PC-9 (cell line): ENCODE results near the gene CDC37. TPM values are rescaled to one million over a fixed set of nuclear protein-coding genes. Genes with fewer than 3 reads are reported as not detected.

Source experiments
- BruUV-seq: library from RNA; stranded (reverse); fragments of 400-500 nt; replicated peaks from 2 replicates; lab custom pipeline; 2021; lab: Mats Ljungman, UMichigan
- CTCF ChIA-PET: fragments of 300-600 bp; sonication (Branson Sonifier 250); formaldehyde crosslinking; loops from one replicate; lab custom pipeline; 2022; ENCODE audit warnings: antibody characterized with exemption; lab: Charles Lee
- POLR2A ChIA-PET: fragments of 300-600 bp; sonication (Branson Sonifier 250); formaldehyde crosslinking; loops from one replicate; lab custom pipeline; 2022; ENCODE audit warnings: antibody characterized with exemption; ENCODE audit not compliant: unreplicated experiment; lab: Charles Lee
- DNase-seq, 2 experiments: peaks; one replicate each; pipeline versions ENCODE4 v3.0.0 to v3.0.0-alpha.2; 2015 to 2022; ENCODE audit warnings: mixed read lengths in 1 of 2
- H2AFZ ChIP-seq: fragments of 200-600 bp; sonication (generic); 2 replicates; pipeline ENCODE4 v1.8.1; 2017; ENCODE audit warnings: antibody characterized with exemption
- H3F3A ChIP-seq: fragments of 200-600 bp; sonication (generic); 2 replicates; pipeline ENCODE4 v1.8.1; 2017; ENCODE audit warnings: antibody characterized with exemption, mild to moderate bottlenecking, low read depth; ENCODE audit not compliant: insufficient read depth
- H3K27ac ChIP-seq: fragments of 200-600 bp; sonication (generic); 2 replicates; pipeline ENCODE4 v1.6.1; 2016; ENCODE audit warnings: mixed run types
- H3K27me3 ChIP-seq: fragments of 200-600 bp; sonication (generic); 2 replicates; pipeline ENCODE4 v1.6.1; 2016; ENCODE audit warnings: low read depth, mixed run types; ENCODE audit not compliant: insufficient read depth
- H3K36me3 ChIP-seq: fragments of 200-600 bp; sonication (generic); 2 replicates; pipeline ENCODE4 v1.6.1; 2016; ENCODE audit warnings: low read depth, mixed run types
- H3K4me1 ChIP-seq: fragments of 200-600 bp; sonication (generic); replicated peaks from 2 replicates; pipeline ENCODE4 v1.6.1; 2016; ENCODE audit warnings: mixed run types; ENCODE audit not compliant: insufficient read depth
- H3K4me2 ChIP-seq: fragments of 200-600 bp; sonication (generic); 2 replicates; pipeline ENCODE4 v1.6.1; 2017; ENCODE audit warnings: mixed run types
- H3K4me3 ChIP-seq: fragments of 200-600 bp; sonication (generic); 2 replicates; pipeline ENCODE4 v1.6.1; 2016; ENCODE audit warnings: mixed run types
- H3K79me2 ChIP-seq: fragments of 200-600 bp; sonication (generic); 2 replicates; pipeline ENCODE4 v1.6.1; 2017; ENCODE audit warnings: low read depth, mixed run types
- H3K9me2 ChIP-seq: fragments of 200-600 bp; sonication (generic); 2 replicates; pipeline ENCODE4 v1.8.1; 2017; ENCODE audit warnings: mild to moderate bottlenecking; ENCODE audit not compliant: insufficient read depth
- H3K9me3 ChIP-seq: fragments of 200-600 bp; sonication (generic); 2 replicates; pipeline ENCODE4 v1.8.1; 2016; ENCODE audit warnings: low read depth; ENCODE audit not compliant: insufficient read depth
- H4K20me1 ChIP-seq: fragments of 200-600 bp; sonication (generic); 2 replicates; pipeline ENCODE4 v1.8.1; 2017; ENCODE audit not compliant: insufficient read depth
- EZH2 ChIP-seq: fragments of 200-600 bp; sonication (generic); IDR thresholded peaks from 2 replicates; pipeline ENCODE4 v1.8.0; 2017; ENCODE audit warnings: antibody characterized with exemption, low read depth
- intact Hi-C: fragments of 100-400 bp; cut with micrococcal nuclease; formaldehyde crosslinking; loops from one replicate; pipeline ENCODE4 v1.10.0; 2022; ENCODE audit not compliant: unreplicated experiment
- total RNA-seq: library from RNA; stranded (reverse); gene quantifications from 2 replicates; pipeline ENCODE4 v1.2.3, GENCODE V29; 2021
- TF ChIP-seq, protein P1 (sequence below): fragments of 200-600 bp; sonication (generic); conservative IDR thresholded peaks from 2 replicates; pipeline ENCODE4 v1.6.1; 2017; ENCODE audit warnings: mixed run types, antibody characterized with exemption, mild to moderate bottlenecking, moderate library complexity

CDC37 gene
- total RNA-seq, 1 experiment from 2014 or later = 191 TPM

DNA sequence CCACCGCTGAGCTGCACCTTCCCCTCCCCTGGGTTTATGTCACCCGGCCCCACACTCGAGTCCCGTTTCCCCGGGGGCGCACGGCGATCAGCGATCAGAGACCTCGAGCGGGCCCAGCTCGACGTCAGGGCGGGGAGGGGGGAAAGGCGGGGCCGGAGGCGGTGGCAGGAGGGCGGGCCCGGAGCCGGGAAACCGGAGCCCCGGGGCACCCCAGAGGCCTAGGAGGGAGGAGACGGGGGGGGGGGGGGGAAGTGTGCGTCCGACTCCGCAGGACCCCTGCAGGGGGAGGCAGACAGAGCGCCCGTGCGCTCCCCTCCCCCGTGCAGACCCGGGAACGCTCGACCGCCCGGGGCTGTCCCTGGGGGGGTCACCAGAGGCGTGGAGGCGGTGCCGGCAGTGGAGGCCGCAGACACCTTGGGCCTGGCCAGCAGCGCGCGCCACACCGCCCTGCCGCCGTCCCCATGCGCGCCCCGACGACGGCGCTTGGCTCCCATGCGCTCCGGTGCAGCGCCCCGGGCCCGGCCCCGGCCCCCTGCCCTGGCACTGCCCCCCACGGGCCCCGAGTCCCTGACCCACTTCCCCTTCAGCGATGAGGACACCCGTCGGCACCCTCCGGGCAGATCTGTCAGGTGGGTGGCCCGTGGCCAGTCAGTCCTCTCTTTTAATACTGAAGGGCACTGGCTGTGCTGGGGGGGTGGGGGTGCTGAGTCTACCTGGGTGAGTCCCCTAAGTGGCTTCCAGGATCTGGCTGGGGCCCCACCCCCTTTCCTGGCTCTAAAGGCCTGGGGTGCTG lies 28.8 kb upstream of the CDC37 start:
- Histone ChIP-seq H3K27ac (no peak overlapping the region), H3K9me2 (no peaks in the 10 kb centered on the region), H3K36me3 (no peaks in the 10 kb centered on the region), H3K27me3 (peaks cover 36% of the 10 kb centered on the region), H3K9me3 (no peaks in the 10 kb centered on the region), H3K4me2 (peak overlapping the region; percentile 79), H2AFZ (no peak overlapping the region), H3F3A (peaks cover 29% of the 10 kb centered on the region), H3K4me1 (0 out of 2 replicates have a peak, but pooled peaks cover 9% of the 10 kb centered on the region), H3K79me2 (no peaks in the 10 kb centered on the region), H3K4me3 (peak overlapping the region; percentile 43; the same call in 1 of the 2 replicates), H4K20me1 (no peaks in the 10 kb centered on the region)
- no peak for TF ChIP-seq EZH2
- TF ChIP-seq, protein P1, sequence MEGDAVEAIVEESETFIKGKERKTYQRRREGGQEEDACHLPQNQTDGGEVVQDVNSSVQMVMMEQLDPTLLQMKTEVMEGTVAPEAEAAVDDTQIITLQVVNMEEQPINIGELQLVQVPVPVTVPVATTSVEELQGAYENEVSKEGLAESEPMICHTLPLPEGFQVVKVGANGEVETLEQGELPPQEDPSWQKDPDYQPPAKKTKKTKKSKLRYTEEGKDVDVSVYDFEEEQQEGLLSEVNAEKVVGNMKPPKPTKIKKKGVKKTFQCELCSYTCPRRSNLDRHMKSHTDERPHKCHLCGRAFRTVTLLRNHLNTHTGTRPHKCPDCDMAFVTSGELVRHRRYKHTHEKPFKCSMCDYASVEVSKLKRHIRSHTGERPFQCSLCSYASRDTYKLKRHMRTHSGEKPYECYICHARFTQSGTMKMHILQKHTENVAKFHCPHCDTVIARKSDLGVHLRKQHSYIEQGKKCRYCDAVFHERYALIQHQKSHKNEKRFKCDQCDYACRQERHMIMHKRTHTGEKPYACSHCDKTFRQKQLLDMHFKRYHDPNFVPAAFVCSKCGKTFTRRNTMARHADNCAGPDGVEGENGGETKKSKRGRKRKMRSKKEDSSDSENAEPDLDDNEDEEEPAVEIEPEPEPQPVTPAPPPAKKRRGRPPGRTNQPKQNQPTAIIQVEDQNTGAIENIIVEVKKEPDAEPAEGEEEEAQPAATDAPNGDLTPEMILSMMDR = no peak
- no TSS peak for BruUV-seq
- ChIA-PET POLR2A (interaction anchor here (0.6 kb wide), 3 partner anchors 9 to 124 kb away, joined by 4 to 14 read pairs (median 13); no protein-coding TSS in a partner anchor), CTCF (interaction anchor here (0.6 to 0.7 kb wide), 5 partner anchors 14 to 988 kb away, joined by 3 to 10 read pairs (median 4); no protein-coding TSS in a partner anchor)
- DNase-seq = peak in 1 of 2 experiments; percentile 60
- intact Hi-C loops = no loop called here

GRCh38 chr19:10431254-10431942 lies 28.1 kb upstream of the CDC37 start:
- CTCF ChIA-PET = interaction anchor here (0.6 to 0.7 kb wide), 5 partner anchors 13 to 988 kb away, joined by 3 to 10 read pairs (median 4); no protein-coding TSS in a partner anchor
- H2AFZ ChIP-seq = peak overlapping the region; percentile 55; the same call in 1 of the 2 replicates

More at GRCh38 chr19:10431254-10431942, 28.1 kb upstream of the CDC37 start:
- DNase-seq = no peak
- intact Hi-C loops = no loop called here
- Histone ChIP-seq H3K9me2 (no peaks in the 10 kb centered on the region), H3K36me3 (no peaks in the 10 kb centered on the region), H3K4me3 (peak overlapping the region; percentile 51; the same call in 1 of the 2 replicates), H3K27ac (no peak overlapping the region), H3K4me2 (peak overlapping the region; percentile 79), H4K20me1 (no peaks in the 10 kb centered on the region), H3K9me3 (no peaks in the 10 kb centered on the region), H3K4me1 (0 out of 2 replicates have a peak, but pooled peaks cover 9% of the 10 kb centered on the region), H3F3A (peaks cover 32% of the 10 kb centered on the region), H3K79me2 (no peaks in the 10 kb centered on the region), H3K27me3 (peaks cover 36% of the 10 kb centered on the region)
- TF ChIP-seq EZH2 = no peak; the same call in 1 of the 2 replicates
- TF ChIP-seq, protein P1 = no peak
- POLR2A ChIA-PET = interaction anchor here (0.6 kb wide), 3 partner anchors 10 to 125 kb away, joined by 4 to 14 read pairs (median 13); no protein-coding TSS in a partner anchor
- TSS peak; percentile 22 for BruUV-seq
